Stomach (tissue), 9 donors: ENCODE results near the gene CRTC1. TPM values are rescaled to one million over a fixed set of nuclear protein-coding genes. Genes with fewer than 3 reads are reported as not detected.

Source experiments
- DNase-seq, 2 donors: peaks; one replicate each; pipeline versions ENCODE4 v3.0.0 to v3.0.0-alpha.2; 2013 to 2019
- H3K27ac ChIP-seq, 5 donors: fragments of 200-600 bp in 4 of 5; sonication (generic) in 4 of 5; one replicate each; pipeline ENCODE4 v1.5.1; 2013 to 2019; ENCODE audit warnings: mild to moderate bottlenecking in 1 of 5, moderate library complexity in 1 of 5
- H3K27me3 ChIP-seq, 3 donors: fragments of 200-600 bp; sonication (generic); one replicate each; pipeline ENCODE4 v1.5.1; 2017 to 2019; ENCODE audit warnings: mixed run types in 1 of 3
- H3K36me3 ChIP-seq, 4 donors: fragments of 200-600 bp; sonication (generic); 1 replicate in 3 of 4; 2 replicates in 1 of 4; pipeline ENCODE4 v1.5.1; 2016 to 2019
- H3K4me1 ChIP-seq, 4 donors: fragments of 200-600 bp; sonication (generic); one replicate each; pipeline ENCODE4 v1.5.1; 2016 to 2019
- H3K4me3 ChIP-seq, 4 donors: fragments of 200-600 bp; sonication (generic) in 3 of 4; one replicate each; pipeline ENCODE4 v1.5.1; 2016 to 2019; ENCODE audit warnings: mild to moderate bottlenecking in 1 of 4
- H3K9me3 ChIP-seq, 4 donors: fragments of 200-600 bp; sonication (generic); one replicate each; pipeline ENCODE4 v1.5.1; 2016 to 2019
- CTCF ChIP-seq, 7 experiments: fragments of 450-650 bp in 4 of 7; fragments of 200-600 bp in 3 of 7; sonication (generic) in 3 of 7; IDR thresholded peaks; one replicate each; pipeline ENCODE4 v1.5.1; 2016 to 2019; ENCODE audit warnings: antibody characterized with exemption in 7 of 7, control low read depth in 2 of 7, mild to moderate bottlenecking in 1 of 7
- EP300 ChIP-seq: sonication (generic); formaldehyde crosslinking; IDR thresholded peaks from one replicate; pipeline ENCODE4 v1.6.1; 2017; ENCODE audit warnings: antibody characterized with exemption
- POLR2A ChIP-seq, 4 donors: fragments of 450-650 bp; IDR thresholded peaks; one replicate each; pipeline ENCODE4 v1.6.1; 2016; ENCODE audit warnings: antibody characterized with exemption in 4 of 4, control low read depth in 2 of 4, mild to moderate bottlenecking in 1 of 4, moderate library complexity in 1 of 4
- POLR2AphosphoS5 ChIP-seq, 3 donors: sonication (generic); formaldehyde crosslinking; IDR thresholded peaks; one replicate each; pipeline ENCODE4 v1.6.1; 2016; ENCODE audit warnings: antibody characterized with exemption in 3 of 3
- WGBS, 5 donors: extraction: QIAGEN DNeasy Blood & Tissue Kit in 3 of 5; methylation state at CpG; one replicate each; pipeline versions ENCODE4 v1.1.5 to v1.1.7; 2013 to 2018; 5-methylcytosine and 5-hydroxymethylcytosine counted together
- intact Hi-C: fragments of 100-400 bp; cut with DNase I; formaldehyde crosslinking; loops from one replicate; pipeline ENCODE4 v1.15.1; 2023; ENCODE audit warnings: low total_unique reads
- polyA plus RNA-seq, 3 donors: library from polyadenylated mRNA; stranded (reverse); fragments of 200-250 nt; gene quantifications; one replicate each; pipeline ENCODE4 v1.2.3, GENCODE V29; 2013
- total RNA-seq, 5 donors: library from RNA; depleted of rRNA; stranded (reverse); fragments of >200 nt; gene quantifications; one replicate each; pipeline versions ENCODE4 v1.1.0 to v1.2.3, GENCODE V29; 2014 to 2016
- donor health status: healthy with polysubstance abuse.
- donor health status: Bipolar disorder and iron deficiency.
- donor health status: healthy.

CRTC1 gene
- total and polyA plus RNA-seq, 8 donors, result 4.2 to 28.0 (median 4.6) TPM; not detected in 1

- intact Hi-C loops, result no loop called here
- Histone ChIP-seq H3K9me3 (no peaks in the 10 kb centered on the region), H3K36me3 (peaks cover 0 to 9% (median 0%) of the 10 kb centered on the region in 4 donors), H3K27me3 (no peaks in the 10 kb centered on the region), H3K4me3 (no peak overlapping the region), H3K27ac (peak overlapping the region in 3 of 5 donors; percentile 23 to 68 (median 52)), H3K4me1 (peaks cover 11 to 54% (median 26%) of the 10 kb centered on the region in 4 donors)
- 81 to 92% (median 87%) methylated on average over 3 of the region's 3 CpGs for WGBS, 5 donors
- TF ChIP-seq POLR2A (IDR thresholded peaks at IDR 0.05), result no peak
- no peak for TF ChIP-seq CTCF (IDR thresholded peaks at IDR 0.05)
- no peak for TF ChIP-seq POLR2AphosphoS5 (IDR thresholded peaks at IDR 0.05)
- no peak for TF ChIP-seq EP300
- no peak for DNase-seq
Observed at GRCh38 chr19:18711893-18712292, 28.4 kb downstream of the CRTC1 start.

DNA sequence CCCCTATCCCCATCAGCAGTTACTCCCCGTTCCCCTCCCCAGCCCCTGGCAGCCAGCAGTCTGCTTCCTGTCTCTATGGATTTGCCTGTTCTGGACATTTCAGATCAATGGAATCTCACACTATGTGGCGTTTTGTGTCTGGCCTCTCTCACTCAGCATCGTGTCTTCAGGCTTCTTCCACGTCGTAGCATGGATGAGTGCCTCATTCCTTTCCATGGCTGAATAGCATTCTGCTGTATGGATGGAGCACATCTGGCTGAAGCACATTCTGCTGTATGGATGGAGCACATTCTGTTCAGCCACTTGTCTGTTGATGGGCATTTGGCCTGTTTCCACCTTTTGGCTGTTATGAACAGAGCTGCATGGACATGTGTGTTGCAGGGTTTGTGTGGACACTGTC is 29.5 kb downstream of the CRTC1 start:
- Histone ChIP-seq H3K4me1 (peaks cover 11 to 60% (median 26%) of the 10 kb centered on the region in 4 donors), H3K27me3 (no peaks in the 10 kb centered on the region), H3K9me3 (no peaks in the 10 kb centered on the region), H3K4me3 (no peak overlapping the region), H3K27ac (peak overlapping the region in 2 of 5 donors; percentile 52 to 68), H3K36me3 (peaks cover 0 to 9% (median 0%) of the 10 kb centered on the region in 4 donors)
- DNase-seq, result peak in 1 of 2 donors; percentile 66
- intact Hi-C loops, result no loop called here
- 69 to 86% (median 79%) methylated on average over 5 of the region's 5 CpGs for WGBS, 5 donors
- TF ChIP-seq CTCF (IDR thresholded peaks at IDR 0.05) (no peak), POLR2A (IDR thresholded peaks at IDR 0.05) (no peak), POLR2AphosphoS5 (IDR thresholded peaks at IDR 0.05) (no peak), EP300 (no peak)

GRCh38 chr19:18713550-18714117 is 30.2 kb downstream of the CRTC1 start:
- peak overlapping the region in 1 of 5 donors; percentile 13 for H3K27ac ChIP-seq
- H3K36me3 ChIP-seq, result peaks cover 0 to 9% (median 0%) of the 10 kb centered on the region in 4 donors
- DNase-seq, result no peak
- WGBS, 5 donors, result 83 to 93% (median 92%) methylated on average over 12 to 18 of the region's 18 CpGs
- H3K4me1 ChIP-seq, result peaks cover 8 to 53% (median 24%) of the 10 kb centered on the region in 4 donors
- intact Hi-C loops, result no loop called here
- no peak for TF ChIP-seq POLR2AphosphoS5 (IDR thresholded peaks at IDR 0.05)
- no peaks in the 10 kb centered on the region for H3K9me3 ChIP-seq
- H3K4me3 ChIP-seq, result no peak overlapping the region
- no peaks in the 10 kb centered on the region for H3K27me3 ChIP-seq

DNA sequence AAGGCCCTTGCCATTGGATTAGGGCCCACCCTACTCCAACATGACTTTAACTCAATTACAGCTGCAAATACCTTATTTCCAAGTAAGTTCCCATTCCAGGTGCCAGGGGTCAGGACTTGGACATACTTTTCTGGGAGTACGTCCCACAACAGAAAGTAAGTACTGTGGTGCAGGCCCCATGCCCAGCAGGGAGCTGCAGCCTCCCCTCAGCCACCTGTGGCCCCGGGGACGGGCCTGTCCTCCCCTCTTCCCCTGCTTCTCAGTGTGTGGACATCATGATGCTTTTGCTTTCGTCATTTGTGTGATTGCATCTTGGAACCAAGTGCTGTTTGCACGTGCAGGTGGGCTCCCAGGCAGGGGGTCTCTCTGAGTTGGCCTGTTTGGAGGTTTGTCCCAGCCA is 31.9 kb downstream of the CRTC1 start:
- no peaks in the 10 kb centered on the region for H3K9me3 ChIP-seq
- intact Hi-C loops, result no loop called here
- TF ChIP-seq POLR2A (IDR thresholded peaks at IDR 0.05), result no peak
- TF ChIP-seq POLR2AphosphoS5 (IDR thresholded peaks at IDR 0.05), result no peak
- no peak for TF ChIP-seq EP300
- no peak for TF ChIP-seq CTCF (IDR thresholded peaks at IDR 0.05)

GRCh38 chr19:18716857-18717256 is 33.4 kb downstream of the CRTC1 start:
- TF ChIP-seq POLR2AphosphoS5 (IDR thresholded peaks at IDR 0.05) (no peak), POLR2A (IDR thresholded peaks at IDR 0.05) (no peak), EP300 (no peak), CTCF (IDR thresholded peaks at IDR 0.05) (no peak)
- H3K27ac ChIP-seq, result no peak overlapping the region
- H3K27me3 ChIP-seq, result no peaks in the 10 kb centered on the region
- no peak overlapping the region for H3K4me3 ChIP-seq
- intact Hi-C loops, result no loop called here
- peaks cover 0 to 22% (median 10%) of the 10 kb centered on the region in 4 donors for H3K4me1 ChIP-seq
- H3K9me3 ChIP-seq, result no peaks in the 10 kb centered on the region
- DNase-seq, result no peak
- peaks cover 0 to 9% (median 0%) of the 10 kb centered on the region in 4 donors for H3K36me3 ChIP-seq
- WGBS, 5 donors, result 89 to 92% (median 91%) methylated on average over 6 of the region's 6 CpGs

More for the DNA sequence above, 31.9 kb downstream of the CRTC1 start:
- H3K36me3 ChIP-seq, result peaks cover 0 to 9% (median 0%) of the 10 kb centered on the region in 4 donors
- no peak for DNase-seq
- WGBS, 5 donors, result 75 to 88% (median 83%) methylated on average over 5 of the region's 5 CpGs
- H3K4me1 ChIP-seq, result peaks cover 0 to 35% (median 15%) of the 10 kb centered on the region in 4 donors
- no peak overlapping the region for H3K27ac ChIP-seq
- H3K4me3 ChIP-seq, result no peak overlapping the region
- H3K27me3 ChIP-seq, result no peaks in the 10 kb centered on the region
